ENCODE results near the gene AMOTL1. TPM values are rescaled to one million over a fixed set of nuclear protein-coding genes. Genes with fewer than 3 reads are reported as not detected.

The AMOTL1 gene
- total RNA-seq, 1 experiment from 2014 or later, result 32.6 TPM

DNA sequence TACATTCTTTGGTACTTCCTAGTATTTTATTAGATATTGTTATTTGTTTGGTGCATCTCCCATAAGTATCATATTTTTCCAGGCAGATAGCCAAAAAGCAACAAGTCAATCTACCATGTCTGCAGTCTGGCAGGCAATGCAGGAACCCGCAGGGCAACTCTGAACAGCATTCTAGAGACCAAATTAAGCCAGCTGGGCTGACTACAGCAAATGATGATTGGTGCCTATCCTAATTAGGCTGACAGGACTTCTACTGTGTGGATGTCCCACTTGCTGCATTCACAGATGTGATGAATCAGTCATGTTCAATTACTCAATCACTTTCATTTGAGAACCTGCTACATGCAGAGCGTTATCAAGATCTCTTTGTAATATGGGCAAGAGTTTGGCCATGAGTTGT is 40.3 kb upstream of the AMOTL1 start:
- peaks cover 64% of the 10 kb centered on the region for H3K4me1 ChIP-seq (ENCODE audit: insufficient read depth, low read length)
- peak; percentile 86 for DNase-seq
- H4K20me1 ChIP-seq (ENCODE audit: low read length), result no peaks in the 10 kb centered on the region
- H2AFZ ChIP-seq (ENCODE audit: low read length), result no peak overlapping the region
- H3F3A ChIP-seq (ENCODE audit: low read length, unreplicated experiment), result peaks cover 5% of the 10 kb centered on the region
- ChIA-PET POLR2A (ENCODE audit: unreplicated experiment) (no interaction called here), CTCF (no interaction called here)
- H3K9me2 ChIP-seq (replicated peaks; ENCODE audit: low read length), result no peaks in the 10 kb centered on the region
- ATAC-seq, result no peak
- intact Hi-C loops (cut with micrococcal nuclease), result loop anchor here (5.0 kb wide), 1 partner anchor 149 kb away; no protein-coding TSS in a partner anchor
- no peaks in the 10 kb centered on the region for H3K79me2 ChIP-seq (ENCODE audit: low read length)
- no peak overlapping the region for H3K4me3 ChIP-seq (ENCODE audit: low read length)
- H3K36me3 ChIP-seq (ENCODE audit: low read depth, low read length), result no peaks in the 10 kb centered on the region
- no peaks in the 10 kb centered on the region for H3K27me3 ChIP-seq (ENCODE audit: low read length)
- H3K27ac ChIP-seq (ENCODE audit: low read length), result peak overlapping the region; percentile 71
- no peaks in the 10 kb centered on the region for H3K9me3 ChIP-seq (ENCODE audit: low read length)
- no peak for TF ChIP-seq EZH2 (IDR thresholded peaks at IDR 0.05; ENCODE audit: low read length, unreplicated experiment)
- TF ChIP-seq, protein P1, sequence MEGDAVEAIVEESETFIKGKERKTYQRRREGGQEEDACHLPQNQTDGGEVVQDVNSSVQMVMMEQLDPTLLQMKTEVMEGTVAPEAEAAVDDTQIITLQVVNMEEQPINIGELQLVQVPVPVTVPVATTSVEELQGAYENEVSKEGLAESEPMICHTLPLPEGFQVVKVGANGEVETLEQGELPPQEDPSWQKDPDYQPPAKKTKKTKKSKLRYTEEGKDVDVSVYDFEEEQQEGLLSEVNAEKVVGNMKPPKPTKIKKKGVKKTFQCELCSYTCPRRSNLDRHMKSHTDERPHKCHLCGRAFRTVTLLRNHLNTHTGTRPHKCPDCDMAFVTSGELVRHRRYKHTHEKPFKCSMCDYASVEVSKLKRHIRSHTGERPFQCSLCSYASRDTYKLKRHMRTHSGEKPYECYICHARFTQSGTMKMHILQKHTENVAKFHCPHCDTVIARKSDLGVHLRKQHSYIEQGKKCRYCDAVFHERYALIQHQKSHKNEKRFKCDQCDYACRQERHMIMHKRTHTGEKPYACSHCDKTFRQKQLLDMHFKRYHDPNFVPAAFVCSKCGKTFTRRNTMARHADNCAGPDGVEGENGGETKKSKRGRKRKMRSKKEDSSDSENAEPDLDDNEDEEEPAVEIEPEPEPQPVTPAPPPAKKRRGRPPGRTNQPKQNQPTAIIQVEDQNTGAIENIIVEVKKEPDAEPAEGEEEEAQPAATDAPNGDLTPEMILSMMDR (conservative IDR thresholded peaks at IDR 0.05; ENCODE audit: low read depth, low read length), result no peak
- no TSS peak for BruUV-seq (replicated peaks)
- H3K9ac ChIP-seq (ENCODE audit: low read length), result peak overlapping the region; percentile 6; the same call in 1 of the 2 replicates
- H3K4me2 ChIP-seq (ENCODE audit: low read length), result peak overlapping the region; percentile 40

DNA sequence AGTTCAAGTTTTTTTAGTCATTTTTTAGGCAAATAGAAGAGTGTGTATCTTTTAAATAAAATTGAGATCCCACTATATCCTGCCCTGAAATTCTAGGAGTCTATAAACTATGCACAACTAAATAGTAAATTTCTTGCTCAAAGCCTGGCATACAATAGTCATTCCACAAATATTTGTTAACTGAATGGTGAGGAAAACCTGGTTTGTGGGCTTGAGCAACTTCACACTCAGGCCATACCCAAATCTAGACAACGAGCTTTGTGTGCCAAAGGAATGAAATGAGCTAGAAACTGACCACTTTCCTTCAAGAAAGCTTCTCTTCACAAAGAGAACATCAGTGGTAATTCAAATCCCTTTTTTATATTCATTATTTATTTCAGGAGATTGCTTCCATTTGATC is 39.6 kb upstream of the AMOTL1 start:
- Histone ChIP-seq H3K9me2 (replicated peaks; ENCODE audit: low read length) (no peaks in the 10 kb centered on the region), H3K79me2 (ENCODE audit: low read length) (no peaks in the 10 kb centered on the region), H3K9me3 (ENCODE audit: low read length) (no peaks in the 10 kb centered on the region), H3K4me3 (ENCODE audit: low read length) (no peak overlapping the region), H4K20me1 (ENCODE audit: low read length) (no peaks in the 10 kb centered on the region), H3F3A (ENCODE audit: low read length, unreplicated experiment) (peaks cover 12% of the 10 kb centered on the region), H3K4me1 (ENCODE audit: insufficient read depth, low read length) (peaks cover 64% of the 10 kb centered on the region), H3K9ac (ENCODE audit: low read length) (0 out of 2 replicates have a peak overlapping the region, but pooled peaks have one; percentile 6), H3K27ac (ENCODE audit: low read length) (peak overlapping the region; percentile 71), H2AFZ (ENCODE audit: low read length) (no peak overlapping the region), H3K27me3 (ENCODE audit: low read length) (no peaks in the 10 kb centered on the region), H3K4me2 (ENCODE audit: low read length) (peak overlapping the region; percentile 40), H3K36me3 (ENCODE audit: low read depth, low read length) (no peaks in the 10 kb centered on the region)
- intact Hi-C loops (cut with micrococcal nuclease), result loop anchor here (5.0 kb wide), 1 partner anchor 149 kb away; no protein-coding TSS in a partner anchor
- ATAC-seq (peak; percentile 35), DNase-seq (peak; percentile 84)
- BruUV-seq (replicated peaks), result no TSS peak
- POLR2A ChIA-PET (ENCODE audit: unreplicated experiment), result no interaction called here
- CTCF ChIA-PET, result interaction anchor here (0.9 to 1.1 kb wide), 3 partner anchors 13 to 105 kb away, joined by 3 to 4 read pairs (median 3); no protein-coding TSS in a partner anchor
- TF ChIP-seq, protein P1 (conservative IDR thresholded peaks at IDR 0.05; ENCODE audit: low read depth, low read length), result no peak
- TF ChIP-seq EZH2 (IDR thresholded peaks at IDR 0.05; ENCODE audit: low read length, unreplicated experiment) (no peak), EZH2phosphoT487 (IDR thresholded peaks at IDR 0.05; ENCODE audit: borderline replicate concordance, low read length) (no peak)

DNA sequence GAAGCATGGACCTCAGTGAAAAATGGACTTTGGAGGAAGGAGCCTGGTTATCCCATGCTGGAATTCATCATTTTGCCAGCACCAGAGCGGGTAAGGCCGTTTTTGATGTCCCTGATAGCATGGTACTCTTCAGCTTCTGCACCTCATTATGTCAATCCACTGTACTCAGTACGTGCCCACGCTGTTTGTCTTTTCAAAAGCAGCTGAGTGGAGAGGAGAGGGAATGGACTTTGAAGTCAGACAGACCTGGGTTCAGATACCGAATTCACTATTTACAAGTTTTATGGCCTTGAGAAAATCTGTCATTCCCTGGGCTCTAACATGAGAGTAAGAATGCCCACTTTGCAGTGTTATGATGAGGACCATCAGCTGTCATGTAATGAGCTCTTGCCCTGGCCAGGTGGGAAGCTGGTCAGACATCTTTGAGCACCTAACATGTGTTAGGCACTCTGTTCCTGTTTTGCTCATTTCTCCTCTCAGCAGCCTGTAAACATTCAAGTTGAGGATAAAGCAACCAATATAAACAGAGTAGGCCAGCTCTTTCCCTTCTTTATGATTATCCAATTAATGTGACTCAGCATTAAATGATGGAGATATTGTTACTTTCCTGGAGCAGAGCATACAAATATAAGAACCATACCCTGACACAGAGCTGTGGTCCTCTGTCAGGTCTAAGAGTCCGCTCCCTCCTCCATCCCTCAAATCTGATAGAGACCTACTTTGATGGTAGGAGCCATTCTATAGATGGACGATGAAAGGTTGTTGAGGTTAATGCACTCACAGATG is 39.0 kb upstream of the AMOTL1 start:
- H3K4me3 ChIP-seq (ENCODE audit: low read length), result no peak overlapping the region
- H4K20me1 ChIP-seq (ENCODE audit: low read length), result no peaks in the 10 kb centered on the region
- DNase-seq, result no peak
- TF ChIP-seq EZH2 (IDR thresholded peaks at IDR 0.05; ENCODE audit: low read length, unreplicated experiment) (no peak), EZH2phosphoT487 (IDR thresholded peaks at IDR 0.05; ENCODE audit: borderline replicate concordance, low read length) (no peak)
- TF ChIP-seq, protein P1 (conservative IDR thresholded peaks at IDR 0.05; ENCODE audit: low read depth, low read length), result no peak
- H3K79me2 ChIP-seq (ENCODE audit: low read length), result no peaks in the 10 kb centered on the region
- no peak overlapping the region for H2AFZ ChIP-seq (ENCODE audit: low read length)
- H3K27me3 ChIP-seq (ENCODE audit: low read length), result no peaks in the 10 kb centered on the region
- peak overlapping the region; percentile 40 for H3K4me2 ChIP-seq (ENCODE audit: low read length)
- H3K9me2 ChIP-seq (replicated peaks; ENCODE audit: low read length), result no peaks in the 10 kb centered on the region
- peaks cover 12% of the 10 kb centered on the region for H3F3A ChIP-seq (ENCODE audit: low read length, unreplicated experiment)
- no peaks in the 10 kb centered on the region for H3K9me3 ChIP-seq (ENCODE audit: low read length)
- CTCF ChIA-PET, result interaction anchor here (0.9 to 1.1 kb wide), 3 partner anchors 12 to 106 kb away, joined by 3 to 4 read pairs (median 3); no protein-coding TSS in a partner anchor
- H3K9ac ChIP-seq (ENCODE audit: low read length), result no peak overlapping the region
- intact Hi-C loops (cut with micrococcal nuclease), result loop anchor here (5.0 kb wide), 1 partner anchor 148 kb away; no protein-coding TSS in a partner anchor
- H3K4me1 ChIP-seq (ENCODE audit: insufficient read depth, low read length), result peaks cover 68% of the 10 kb centered on the region
- no peaks in the 10 kb centered on the region for H3K36me3 ChIP-seq (ENCODE audit: low read depth, low read length)
- no TSS peak for BruUV-seq (replicated peaks)
- POLR2A ChIA-PET (ENCODE audit: unreplicated experiment), result no interaction called here
- ATAC-seq, result no peak
- peak overlapping the region; percentile 71 for H3K27ac ChIP-seq (ENCODE audit: low read length)
